GM21528 (cell line): ENCODE measurements around the gene VWA1.
A peak's percentile ranks its signal among the peaks of the same experiment; 100 is the strongest.

Experiments used
- ATAC-seq: cut with Tn5 transposase; IDR thresholded peaks from one replicate; pipeline ENCODE4 v1.9.1; 2021; ENCODE audit warnings: mild to moderate bottlenecking, moderate library complexity; ENCODE audit not compliant: unreplicated experiment, low FRiP score

The VWA1 gene

GRCh38 chr1:1435106-1435903 lies at the start of gene VWA1:
VWA1 (plus strand) TSS chr1:1435690; CDS start chr1:1435749, 59 bp downstream.
- no peak for ATAC-seq

GRCh38 chr1:1385931-1386330 lies 49.6 kb upstream of the VWA1 start:
- ATAC-seq = no peak

- no peak for ATAC-seq
Observed at GRCh38 chr1:1387098-1388077, 48.1 kb upstream of the VWA1 start.

GRCh38 chr1:1388078-1388472 lies 47.4 kb upstream of the VWA1 start:
- ATAC-seq = no peak

- ATAC-seq = no peak
Observed at GRCh38 chr1:1390675-1391074, 44.8 kb upstream of the VWA1 start.

GRCh38 chr1:1391225-1391624 lies 44.3 kb upstream of the VWA1 start:
- no peak for ATAC-seq

GRCh38 chr1:1393014-1393413 lies 42.5 kb upstream of the VWA1 start:
- ATAC-seq = no peak

- no peak for ATAC-seq
Observed at GRCh38 chr1:1393428-1393827, 42.1 kb upstream of the VWA1 start.

- ATAC-seq = no peak
Observed at GRCh38 chr1:1394116-1394515, 41.4 kb upstream of the VWA1 start.

- ATAC-seq = no peak
Observed at GRCh38 chr1:1395166-1395565, 40.3 kb upstream of the VWA1 start.

GRCh38 chr1:1397839-1398523 lies 37.5 kb upstream of the VWA1 start:
- no peak for ATAC-seq

GRCh38 chr1:1398677-1399186 lies 36.8 kb upstream of the VWA1 start:
- peak; percentile 18 for ATAC-seq

GRCh38 chr1:1399187-1399871 lies 36.2 kb upstream of the VWA1 start, which contains the start of gene CCNL2:
CCNL2 (minus strand) TSS chr1:1399335; CDS start chr1:1399306, 29 bp downstream.
- peak; percentile 86 for ATAC-seq

- ATAC-seq = peak; percentile 2
Observed at GRCh38 chr1:1399872-1400575, 35.5 kb upstream of the VWA1 start.

- ATAC-seq = no peak
Observed at GRCh38 chr1:1400576-1401456, 34.7 kb upstream of the VWA1 start.

- no peak for ATAC-seq
Observed at GRCh38 chr1:1401457-1402010, 34.0 kb upstream of the VWA1 start.

GRCh38 chr1:1402072-1402900 lies 33.2 kb upstream of the VWA1 start:
- no peak for ATAC-seq
